GM23338 (cell line): ENCODE measurements around the gene ADCY1. TPM values are rescaled to one million over a fixed set of nuclear protein-coding genes. Genes with fewer than 3 reads are reported as not detected.

ENCODE experiments used
- ATAC-seq: fragments of 200-7000 bp; cut with Tn5 transposase; 3 replicates; pipeline ENCODE4 v1.9.1; 2020
- DNase-seq: peaks from one replicate; pipeline ENCODE4 v3.0.0-alpha.2; 2015; ENCODE audit warnings: low spot score
- H2AFZ ChIP-seq: fragments of 200-600 bp; sonication (generic); 2 replicates; pipeline ENCODE4 v1.8.0; 2016; ENCODE audit warnings: antibody characterized with exemption, mild to moderate bottlenecking, moderate library complexity
- H3F3A ChIP-seq: fragments of 200-600 bp; sonication (generic); replicated peaks from 2 replicates; pipeline ENCODE4 v1.8.0; 2017; ENCODE audit warnings: antibody characterized with exemption, mixed run types, low read depth
- H3K27ac ChIP-seq: fragments of 200-600 bp; sonication (generic); 2 replicates; pipeline ENCODE4 v1.6.1; 2016; ENCODE audit warnings: low read depth
- H3K27me3 ChIP-seq: fragments of 200-600 bp; sonication (generic); 2 replicates; pipeline ENCODE4 v1.8.0; 2016; ENCODE audit warnings: mild to moderate bottlenecking, mixed run types, moderate library complexity; ENCODE audit not compliant: insufficient read depth
- H3K36me3 ChIP-seq: fragments of 200-600 bp; sonication (generic); 2 replicates; pipeline ENCODE4 v1.8.0; 2016; ENCODE audit warnings: mild to moderate bottlenecking; ENCODE audit not compliant: insufficient read depth
- H3K4me1 ChIP-seq: fragments of 200-600 bp; sonication (generic); 2 replicates; pipeline ENCODE4 v1.8.0; 2016; ENCODE audit warnings: mild to moderate bottlenecking, moderate library complexity; ENCODE audit not compliant: insufficient read depth
- H3K4me2 ChIP-seq: fragments of 200-600 bp; sonication (generic); 2 replicates; pipeline ENCODE4 v1.7.1; 2017; ENCODE audit warnings: mixed run types
- H3K4me3 ChIP-seq: fragments of 200-600 bp; sonication (generic); 2 replicates; pipeline ENCODE4 v1.6.1; 2016; ENCODE audit warnings: mixed run types
- H3K79me2 ChIP-seq: fragments of 200-600 bp; sonication (generic); replicated peaks from 2 replicates; pipeline ENCODE4 v1.8.0; 2017; ENCODE audit warnings: mild to moderate bottlenecking; ENCODE audit not compliant: insufficient read depth
- H3K9me2 ChIP-seq: fragments of 200-600 bp; sonication (generic); 2 replicates; pipeline ENCODE4 v1.8.0; 2017; ENCODE audit not compliant: insufficient read depth
- H4K20me1 ChIP-seq: fragments of 200-600 bp; sonication (generic); replicated peaks from 2 replicates; pipeline ENCODE4 v1.8.0; 2017; ENCODE audit warnings: mild to moderate bottlenecking; ENCODE audit not compliant: insufficient read depth
- H3K27ac Mint-ChIP-seq: 2 replicates; pipeline ENCODE4 v1.8.0; 2020; ENCODE audit warnings: inconsistent platforms, mild to moderate bottlenecking, moderate library complexity, mixed read lengths
- H3K27me3 Mint-ChIP-seq: 3 replicates; pipeline ENCODE4 v1.8.0; 2022; ENCODE audit warnings: low read depth, mild to moderate bottlenecking, moderate library complexity, mixed read lengths, inconsistent platforms; ENCODE audit not compliant: insufficient read depth, poor library complexity
- H3K36me3 Mint-ChIP-seq: 3 replicates; pipeline ENCODE4 v1.8.0; 2021; ENCODE audit warnings: low read depth, mild to moderate bottlenecking, inconsistent platforms, moderate library complexity, mixed read lengths
- H3K4me1 Mint-ChIP-seq: 3 replicates; pipeline ENCODE4 v1.8.0; 2020; ENCODE audit warnings: mild to moderate bottlenecking, inconsistent platforms, mixed read lengths
- H3K4me3 Mint-ChIP-seq: 3 replicates; pipeline ENCODE4 v1.8.0; 2021; ENCODE audit warnings: moderate library complexity, mild to moderate bottlenecking, inconsistent platforms, mixed read lengths
- H3K9me3 Mint-ChIP-seq: 3 replicates; pipeline ENCODE4 v1.8.0; 2020; ENCODE audit warnings: moderate library complexity, mild to moderate bottlenecking, inconsistent platforms, mixed read lengths
- CREB1 ChIP-seq: fragments of 250-450 bp; sonication (Bioruptor Pico); IDR thresholded peaks from 2 replicates; pipeline ENCODE4 v1.5.0; 2020; ENCODE audit warnings: low read depth, mild to moderate bottlenecking, moderate library complexity
- EZH2 ChIP-seq: fragments of 200-600 bp; sonication (generic); IDR thresholded peaks from one replicate; pipeline ENCODE4 v1.8.0; 2017; ENCODE audit warnings: antibody characterized with exemption, mild to moderate bottlenecking, low read depth; ENCODE audit not compliant: unreplicated experiment
- EZH2phosphoT487 ChIP-seq: fragments of 200-600 bp; sonication (generic); IDR thresholded peaks from one replicate; pipeline ENCODE4 v1.8.1; 2018; ENCODE audit warnings: antibody characterized with exemption; ENCODE audit not compliant: unreplicated experiment
- JUNB ChIP-seq: IDR thresholded peaks from one replicate; pipeline ENCODE4 v1.6.1; 2016; ENCODE audit warnings: antibody characterized with exemption; ENCODE audit not compliant: unreplicated experiment
- NANOG ChIP-seq: IDR thresholded peaks from 2 replicates; pipeline ENCODE4 v1.6.1; 2016; ENCODE audit warnings: antibody characterized with exemption, borderline replicate concordance
- POLR2AphosphoS5 ChIP-seq: IDR thresholded peaks from 2 replicates; pipeline ENCODE4 v1.6.1; 2016; ENCODE audit warnings: antibody characterized with exemption, low read depth
- REST ChIP-seq: IDR thresholded peaks from one replicate; pipeline ENCODE4 v1.6.1; 2018; ENCODE audit warnings: antibody characterized with exemption; ENCODE audit not compliant: unreplicated experiment
- STAT1 ChIP-seq: IDR thresholded peaks from one replicate; pipeline ENCODE4 v1.6.1; 2016; ENCODE audit warnings: antibody characterized with exemption; ENCODE audit not compliant: unreplicated experiment
- ZNF114 ChIP-seq: fragments of 250-450 bp; sonication (Bioruptor Pico); IDR thresholded peaks from 2 replicates; pipeline ENCODE4 v1.5.0; 2020; ENCODE audit warnings: mild to moderate bottlenecking, moderate library complexity
- ZNF331 ChIP-seq: fragments of 250-450 bp; sonication (Bioruptor Pico); IDR thresholded peaks from 2 replicates; pipeline ENCODE4 v1.5.0; 2020; ENCODE audit warnings: low read depth, mild to moderate bottlenecking, moderate library complexity
- polyA plus RNA-seq: library from polyadenylated mRNA; unstranded; fragments of >200 nt; fragmentation: Nextera tagmentation; extraction: Ambion mirVana; gene quantifications from 2 replicates; pipeline ENCODE4 v1.2.1, GENCODE V29; 2016
- total RNA-seq: library from RNA; depleted of rRNA; stranded (reverse); fragments of >200 nt; shearing (Covaris generic); gene quantifications from 2 replicates; pipeline ENCODE4 v1.2.3, GENCODE V29; 2014
- TF ChIP-seq, protein P1 (sequence below): IDR thresholded peaks from 2 replicates; pipeline ENCODE4 v1.6.1; 2016; ENCODE audit warnings: antibody characterized with exemption
- TF ChIP-seq, protein P2 (sequence below): fragments of 250-450 bp; sonication (Bioruptor Pico); IDR thresholded peaks from 2 replicates; pipeline ENCODE4 v1.5.0; 2020; ENCODE audit warnings: mild to moderate bottlenecking, moderate library complexity
- TF ChIP-seq, protein P3 (sequence below), 2 experiments: fragments of 200-600 bp in 1 of 2; sonication (generic) in 1 of 2; conservative IDR thresholded peaks; 2 replicates each; pipeline versions ENCODE4 v1.5.1 to v1.6.1; 2016 to 2017; ENCODE audit warnings: antibody characterized with exemption in 2 of 2, low read depth in 2 of 2, mild to moderate bottlenecking in 2 of 2, moderate library complexity in 1 of 2

ADCY1 gene
- total and polyA plus RNA-seq, 2 experiments from 2014 or later, result 2.3 to 18.7 TPM

GRCh38 chr7:45647967-45648670 is 74.0 kb downstream of the ADCY1 start:
- no peak for DNase-seq
- no peak overlapping the region for H3K27ac ChIP-seq

More at GRCh38 chr7:45647967-45648670, 74.0 kb downstream of the ADCY1 start:
- no peak overlapping the region for H3K4me2 ChIP-seq
- no peaks in the 10 kb centered on the region for H3K27me3 Mint-ChIP-seq
- TF ChIP-seq EZH2 (no peak), NANOG (no peak), POLR2AphosphoS5 (no peak), STAT1 (no peak), ZNF331 (CRISPR knock-in tag) (no peak), REST (no peak), EZH2phosphoT487 (no peak), JUNB (no peak), CREB1 (CRISPR knock-in tag) (no peak), ZNF114 (no peak)
- TF ChIP-seq, protein P1, sequence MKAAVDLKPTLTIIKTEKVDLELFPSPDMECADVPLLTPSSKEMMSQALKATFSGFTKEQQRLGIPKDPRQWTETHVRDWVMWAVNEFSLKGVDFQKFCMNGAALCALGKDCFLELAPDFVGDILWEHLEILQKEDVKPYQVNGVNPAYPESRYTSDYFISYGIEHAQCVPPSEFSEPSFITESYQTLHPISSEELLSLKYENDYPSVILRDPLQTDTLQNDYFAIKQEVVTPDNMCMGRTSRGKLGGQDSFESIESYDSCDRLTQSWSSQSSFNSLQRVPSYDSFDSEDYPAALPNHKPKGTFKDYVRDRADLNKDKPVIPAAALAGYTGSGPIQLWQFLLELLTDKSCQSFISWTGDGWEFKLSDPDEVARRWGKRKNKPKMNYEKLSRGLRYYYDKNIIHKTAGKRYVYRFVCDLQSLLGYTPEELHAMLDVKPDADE, result no peak
- TF ChIP-seq, protein P2, sequence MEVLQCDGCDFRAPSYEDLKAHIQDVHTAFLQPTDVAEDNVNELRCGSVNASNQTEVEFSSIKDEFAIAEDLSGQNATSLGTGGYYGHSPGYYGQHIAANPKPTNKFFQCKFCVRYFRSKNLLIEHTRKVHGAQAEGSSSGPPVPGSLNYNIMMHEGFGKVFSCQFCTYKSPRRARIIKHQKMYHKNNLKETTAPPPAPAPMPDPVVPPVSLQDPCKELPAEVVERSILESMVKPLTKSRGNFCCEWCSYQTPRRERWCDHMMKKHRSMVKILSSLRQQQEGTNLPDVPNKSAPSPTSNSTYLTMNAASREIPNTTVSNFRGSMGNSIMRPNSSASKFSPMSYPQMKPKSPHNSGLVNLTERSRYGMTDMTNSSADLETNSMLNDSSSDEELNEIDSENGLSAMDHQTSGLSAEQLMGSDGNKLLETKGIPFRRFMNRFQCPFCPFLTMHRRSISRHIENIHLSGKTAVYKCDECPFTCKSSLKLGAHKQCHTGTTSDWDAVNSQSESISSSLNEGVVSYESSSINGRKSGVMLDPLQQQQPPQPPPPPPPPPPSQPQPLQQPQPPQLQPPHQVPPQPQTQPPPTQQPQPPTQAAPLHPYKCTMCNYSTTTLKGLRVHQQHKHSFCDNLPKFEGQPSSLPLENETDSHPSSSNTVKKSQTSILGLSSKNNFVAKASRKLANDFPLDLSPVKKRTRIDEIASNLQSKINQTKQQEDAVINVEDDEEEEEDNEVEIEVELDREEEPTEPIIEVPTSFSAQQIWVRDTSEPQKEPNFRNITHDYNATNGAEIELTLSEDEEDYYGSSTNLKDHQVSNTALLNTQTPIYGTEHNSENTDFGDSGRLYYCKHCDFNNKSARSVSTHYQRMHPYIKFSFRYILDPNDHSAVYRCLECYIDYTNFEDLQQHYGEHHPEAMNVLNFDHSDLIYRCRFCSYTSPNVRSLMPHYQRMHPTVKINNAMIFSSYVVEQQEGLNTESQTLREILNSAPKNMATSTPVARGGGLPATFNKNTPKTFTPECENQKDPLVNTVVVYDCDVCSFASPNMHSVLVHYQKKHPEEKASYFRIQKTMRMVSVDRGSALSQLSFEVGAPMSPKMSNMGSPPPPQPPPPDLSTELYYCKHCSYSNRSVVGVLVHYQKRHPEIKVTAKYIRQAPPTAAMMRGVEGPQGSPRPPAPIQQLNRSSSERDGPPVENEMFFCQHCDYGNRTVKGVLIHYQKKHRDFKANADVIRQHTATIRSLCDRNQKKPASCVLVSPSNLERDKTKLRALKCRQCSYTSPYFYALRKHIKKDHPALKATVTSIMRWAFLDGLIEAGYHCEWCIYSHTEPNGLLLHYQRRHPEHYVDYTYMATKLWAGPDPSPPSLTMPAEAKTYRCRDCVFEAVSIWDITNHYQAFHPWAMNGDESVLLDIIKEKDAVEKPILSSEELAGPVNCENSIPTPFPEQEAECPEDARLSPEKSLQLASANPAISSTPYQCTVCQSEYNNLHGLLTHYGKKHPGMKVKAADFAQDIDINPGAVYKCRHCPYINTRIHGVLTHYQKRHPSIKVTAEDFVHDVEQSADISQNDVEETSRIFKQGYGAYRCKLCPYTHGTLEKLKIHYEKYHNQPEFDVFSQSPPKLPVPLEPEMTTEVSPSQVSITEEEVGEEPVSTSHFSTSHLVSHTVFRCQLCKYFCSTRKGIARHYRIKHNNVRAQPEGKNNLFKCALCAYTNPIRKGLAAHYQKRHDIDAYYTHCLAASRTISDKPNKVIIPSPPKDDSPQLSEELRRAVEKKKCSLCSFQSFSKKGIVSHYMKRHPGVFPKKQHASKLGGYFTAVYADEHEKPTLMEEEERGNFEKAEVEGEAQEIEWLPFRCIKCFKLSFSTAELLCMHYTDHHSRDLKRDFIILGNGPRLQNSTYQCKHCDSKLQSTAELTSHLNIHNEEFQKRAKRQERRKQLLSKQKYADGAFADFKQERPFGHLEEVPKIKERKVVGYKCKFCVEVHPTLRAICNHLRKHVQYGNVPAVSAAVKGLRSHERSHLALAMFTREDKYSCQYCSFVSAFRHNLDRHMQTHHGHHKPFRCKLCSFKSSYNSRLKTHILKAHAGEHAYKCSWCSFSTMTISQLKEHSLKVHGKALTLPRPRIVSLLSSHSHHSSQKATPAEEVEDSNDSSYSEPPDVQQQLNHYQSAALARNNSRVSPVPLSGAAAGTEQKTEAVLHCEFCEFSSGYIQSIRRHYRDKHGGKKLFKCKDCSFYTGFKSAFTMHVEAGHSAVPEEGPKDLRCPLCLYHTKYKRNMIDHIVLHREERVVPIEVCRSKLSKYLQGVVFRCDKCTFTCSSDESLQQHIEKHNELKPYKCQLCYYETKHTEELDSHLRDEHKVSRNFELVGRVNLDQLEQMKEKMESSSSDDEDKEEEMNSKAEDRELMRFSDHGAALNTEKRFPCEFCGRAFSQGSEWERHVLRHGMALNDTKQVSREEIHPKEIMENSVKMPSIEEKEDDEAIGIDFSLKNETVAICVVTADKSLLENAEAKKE (CRISPR knock-in tag), result no peak
- TF ChIP-seq, protein P3, sequence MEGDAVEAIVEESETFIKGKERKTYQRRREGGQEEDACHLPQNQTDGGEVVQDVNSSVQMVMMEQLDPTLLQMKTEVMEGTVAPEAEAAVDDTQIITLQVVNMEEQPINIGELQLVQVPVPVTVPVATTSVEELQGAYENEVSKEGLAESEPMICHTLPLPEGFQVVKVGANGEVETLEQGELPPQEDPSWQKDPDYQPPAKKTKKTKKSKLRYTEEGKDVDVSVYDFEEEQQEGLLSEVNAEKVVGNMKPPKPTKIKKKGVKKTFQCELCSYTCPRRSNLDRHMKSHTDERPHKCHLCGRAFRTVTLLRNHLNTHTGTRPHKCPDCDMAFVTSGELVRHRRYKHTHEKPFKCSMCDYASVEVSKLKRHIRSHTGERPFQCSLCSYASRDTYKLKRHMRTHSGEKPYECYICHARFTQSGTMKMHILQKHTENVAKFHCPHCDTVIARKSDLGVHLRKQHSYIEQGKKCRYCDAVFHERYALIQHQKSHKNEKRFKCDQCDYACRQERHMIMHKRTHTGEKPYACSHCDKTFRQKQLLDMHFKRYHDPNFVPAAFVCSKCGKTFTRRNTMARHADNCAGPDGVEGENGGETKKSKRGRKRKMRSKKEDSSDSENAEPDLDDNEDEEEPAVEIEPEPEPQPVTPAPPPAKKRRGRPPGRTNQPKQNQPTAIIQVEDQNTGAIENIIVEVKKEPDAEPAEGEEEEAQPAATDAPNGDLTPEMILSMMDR (conservative IDR thresholded peaks at IDR 0.05; ENCODE audit: low read depth in 2 of 2), result no peak
- H3K4me3 ChIP-seq, result no peak overlapping the region
- peaks cover 16% of the 10 kb centered on the region for H3K36me3 Mint-ChIP-seq
- H3K9me2 ChIP-seq, result no peaks in the 10 kb centered on the region
- H3K27me3 ChIP-seq, result no peaks in the 10 kb centered on the region
- H4K20me1 ChIP-seq, result no peaks in the 10 kb centered on the region
- H3K4me3 Mint-ChIP-seq, result no peak overlapping the region
- H3K4me1 Mint-ChIP-seq, result no peaks in the 10 kb centered on the region
- no peak overlapping the region for H3K27ac Mint-ChIP-seq
- peaks cover 4% of the 10 kb centered on the region; the same call in 1 of the 3 replicates for H3K9me3 Mint-ChIP-seq
- no peaks in the 10 kb centered on the region for H3F3A ChIP-seq
- H3K79me2 ChIP-seq, result no peaks in the 10 kb centered on the region
- no peaks in the 10 kb centered on the region for H3K4me1 ChIP-seq
- no peaks in the 10 kb centered on the region for H3K36me3 ChIP-seq
- no peak for ATAC-seq
- no peak overlapping the region for H2AFZ ChIP-seq
